ENCODE data around the gene IRS2.
"Not testable (repeated sequence)": the region's sequence is repeated elsewhere in the genome, so short reads cannot be mapped to it uniquely, and the experiment has no call there.

Gene IRS2

DNA sequence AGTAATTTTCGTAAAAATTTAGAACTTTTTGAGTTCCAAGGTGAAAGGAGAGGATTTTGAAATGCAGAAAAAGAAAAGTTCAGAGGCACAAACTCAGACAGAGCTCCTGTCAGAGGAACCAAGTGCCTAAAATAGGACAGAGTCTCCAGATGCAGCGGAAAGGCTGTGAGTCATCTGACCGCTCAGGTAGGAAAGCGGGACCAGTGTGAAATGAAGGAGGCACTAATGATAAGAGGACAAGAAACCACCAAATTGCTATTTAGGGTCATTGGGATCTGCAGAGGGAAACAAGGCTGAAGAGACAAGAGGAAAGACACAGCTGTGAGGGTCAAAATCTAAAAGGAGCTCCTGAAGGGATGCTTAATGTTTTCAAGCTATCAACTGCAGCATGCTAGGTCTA is 34.9 kb downstream of the IRS2 start:
- DNase-seq: no peak

DNA sequence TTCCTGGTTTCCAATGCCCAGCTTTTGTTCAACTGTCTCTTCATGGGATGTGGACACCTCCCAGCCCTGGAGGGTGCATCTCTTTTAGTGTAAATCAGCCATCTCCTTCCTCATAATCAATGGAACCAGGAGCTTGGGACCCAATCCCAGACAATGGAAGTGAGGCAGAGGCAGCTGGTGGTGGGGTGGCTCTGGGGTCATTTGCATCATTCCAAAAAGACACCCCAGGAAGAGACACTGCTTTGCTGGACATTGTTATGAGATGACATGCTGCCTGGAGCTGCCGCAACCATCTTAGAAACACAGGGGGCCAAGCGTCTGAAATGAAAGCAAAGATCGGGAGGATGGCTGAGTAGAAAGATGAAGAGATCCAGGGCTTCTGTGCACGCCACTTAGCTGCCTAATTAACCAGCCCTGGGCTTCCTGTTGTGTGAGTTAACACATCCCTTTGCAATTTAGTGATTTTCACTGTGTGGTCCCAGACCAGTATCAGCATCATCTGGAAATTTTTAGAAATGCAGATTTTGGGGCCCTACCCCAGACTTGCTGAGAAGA is 36.1 kb downstream of the IRS2 start:
- no peak for DNase-seq

DNA sequence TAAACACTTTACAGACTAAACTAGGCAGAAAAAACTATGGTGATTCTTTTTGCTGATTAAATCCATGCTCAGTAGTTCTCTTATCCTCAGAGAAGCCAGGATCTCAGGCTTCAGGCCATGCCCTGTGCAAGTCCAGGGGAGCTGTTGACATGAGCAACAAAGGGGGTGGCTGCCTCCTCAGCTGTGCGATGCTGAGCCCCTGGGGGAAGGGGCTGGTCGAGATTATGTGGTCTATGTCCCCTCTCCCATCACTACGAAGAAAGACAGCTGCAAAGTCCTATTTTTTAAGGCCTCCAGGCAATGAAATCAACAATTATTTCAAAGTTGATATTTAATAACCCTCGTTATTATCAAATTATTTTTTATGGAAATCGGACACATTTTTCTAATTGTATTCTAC is 37.0 kb downstream of the IRS2 start:
- DNase-seq: no peak

DNA sequence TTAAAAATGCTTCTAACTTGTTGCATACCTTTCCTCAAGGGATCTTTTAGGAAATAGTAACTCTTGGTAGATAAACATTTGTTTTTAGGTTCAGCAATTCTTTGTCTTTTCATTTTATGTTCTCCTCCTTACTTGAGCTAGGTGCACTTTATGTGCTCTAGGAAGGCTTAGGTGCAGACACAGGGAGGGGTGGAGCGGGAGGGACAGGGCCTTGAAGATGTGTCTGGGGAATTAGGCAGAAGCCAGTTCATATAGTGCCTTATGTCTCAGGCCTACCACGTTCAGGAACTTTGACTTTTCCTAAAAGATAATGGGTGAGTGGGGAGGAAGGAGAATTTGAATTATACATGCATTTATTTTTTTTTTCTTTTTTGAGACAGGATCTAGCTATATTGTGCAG is 37.7 kb downstream of the IRS2 start:
- DNase-seq: no peak

GRCh38 chr13:109747524-109747923 is 38.9 kb downstream of the IRS2 start:
- no peak for DNase-seq

- no peak for DNase-seq
Observed at GRCh38 chr13:109746364-109746763, 40.0 kb downstream of the IRS2 start.

GRCh38 chr13:109745702-109746101 is 40.7 kb downstream of the IRS2 start:
- DNase-seq: no peak

DNA sequence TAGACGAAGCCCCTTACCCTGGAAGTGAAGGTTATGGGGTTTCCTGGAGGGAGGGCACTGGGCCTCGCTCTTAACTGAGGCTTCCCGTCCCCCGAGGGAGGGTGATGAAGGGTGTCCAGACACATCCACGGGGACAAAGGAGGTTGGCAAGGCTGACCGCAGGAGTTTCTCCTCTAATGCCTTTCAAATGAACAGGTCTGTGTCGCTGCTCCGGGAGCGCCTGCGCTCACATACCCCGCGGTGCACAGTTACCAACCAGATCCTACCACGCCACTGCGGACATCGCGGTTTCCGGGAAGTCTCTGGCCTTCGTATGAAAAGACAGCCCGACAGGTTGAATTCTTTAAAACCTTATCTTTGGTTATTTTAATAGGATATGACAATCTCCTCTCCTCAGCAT is 41.3 kb downstream of the IRS2 start:
- no peak for DNase-seq

GRCh38 chr13:109744512-109745051 is 41.8 kb downstream of the IRS2 start:
- DNase-seq: no peak

GRCh38 chr13:109743706-109744453 is 42.5 kb downstream of the IRS2 start:
- peak; percentile 73 for DNase-seq

- DNase-seq: no peak
Observed at GRCh38 chr13:109741966-109742365, 44.4 kb downstream of the IRS2 start.

DNA sequence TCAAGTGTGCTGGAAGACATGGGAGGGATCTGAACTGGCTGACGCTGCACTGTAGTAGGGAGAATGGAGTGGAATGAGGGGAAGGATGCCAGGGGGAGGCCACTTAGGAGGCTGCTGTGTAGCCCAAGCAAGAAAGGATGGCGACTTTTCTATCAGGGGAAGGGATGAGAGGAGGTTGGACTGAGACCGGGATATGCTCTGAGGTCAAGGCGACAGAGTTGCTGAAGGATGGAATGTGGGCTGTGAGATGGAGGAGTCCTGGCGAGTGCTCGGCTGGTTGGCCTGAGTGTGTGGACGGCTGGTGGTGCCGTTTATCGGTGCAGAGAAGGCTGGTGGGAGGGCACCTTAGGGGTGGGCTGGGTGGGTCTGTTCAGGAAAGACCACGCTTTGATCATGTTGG is 45.7 kb downstream of the IRS2 start:
- DNase-seq: no peak

DNA sequence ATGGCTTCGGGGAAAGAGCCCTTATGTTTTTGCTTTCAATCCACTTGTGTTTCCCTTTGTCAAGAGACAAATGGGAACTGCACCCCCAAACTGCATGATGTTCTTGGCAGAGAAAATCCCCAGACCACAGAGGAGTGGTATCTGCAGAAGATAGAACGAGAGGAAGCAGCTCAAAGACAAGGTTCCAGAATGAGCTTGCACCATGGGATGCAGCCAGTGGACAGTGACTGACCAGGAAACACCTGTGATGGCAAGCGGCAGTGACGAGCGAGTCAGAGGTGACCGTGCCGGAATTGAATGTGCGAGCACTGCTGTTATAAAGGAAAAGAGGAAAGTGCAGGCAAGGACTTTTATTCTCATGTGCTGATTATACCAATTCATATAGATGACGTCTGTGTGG is 46.3 kb downstream of the IRS2 start:
- no peak for DNase-seq

DNA sequence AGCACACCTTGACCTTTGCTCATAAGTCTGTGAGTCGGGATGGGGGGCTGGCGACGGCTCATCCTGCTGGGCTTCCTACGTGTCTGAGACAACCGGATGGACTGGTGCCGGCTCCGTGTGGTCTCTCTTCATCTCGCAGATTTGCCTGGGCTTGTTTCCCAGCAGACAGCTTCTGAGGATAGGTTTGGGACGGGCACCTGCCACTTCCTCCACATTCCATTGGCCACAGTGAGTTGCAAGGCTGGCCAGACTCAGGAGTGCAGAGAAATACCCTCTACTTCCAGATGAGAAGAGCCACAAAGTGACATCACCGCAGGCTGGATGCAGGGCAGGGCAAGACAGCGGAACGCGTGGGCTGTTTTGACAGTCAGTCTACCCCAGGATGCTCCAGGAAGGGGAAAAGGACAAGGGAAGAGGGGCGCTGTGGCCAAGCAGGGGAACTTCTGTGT is 48.1 kb downstream of the IRS2 start:
- no peak for DNase-seq

GRCh38 chr13:109737606-109738005 is 48.8 kb downstream of the IRS2 start:
- no peak for DNase-seq

- DNase-seq: no peak
Observed at GRCh38 chr13:109737046-109737573, 49.3 kb downstream of the IRS2 start.

DNA sequence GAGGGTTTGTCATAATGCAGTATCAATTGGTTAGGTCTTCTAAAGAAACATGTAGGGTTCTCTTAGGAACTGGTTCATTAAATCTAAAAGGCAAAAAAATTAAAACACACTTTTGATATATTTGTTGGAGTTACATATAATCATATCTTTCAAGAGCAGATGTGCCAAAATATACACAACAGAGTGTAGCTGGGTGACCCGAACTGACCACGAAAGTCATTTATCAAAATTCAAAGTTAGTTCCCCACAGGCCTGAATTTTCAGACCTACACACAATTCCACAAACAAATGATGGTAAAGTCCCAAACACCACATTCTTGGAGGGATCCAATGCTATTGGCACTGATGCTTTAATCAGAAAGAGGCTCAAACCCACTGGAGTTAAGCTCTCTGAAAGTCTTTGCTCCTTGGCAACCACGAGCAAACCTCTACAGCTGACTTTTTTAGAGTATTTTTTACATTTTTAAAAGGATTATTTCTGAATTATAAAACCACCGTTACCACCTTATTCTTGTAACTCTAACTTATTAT is 50.9 kb downstream of the IRS2 start:
- DNase-seq: no peak

DNA sequence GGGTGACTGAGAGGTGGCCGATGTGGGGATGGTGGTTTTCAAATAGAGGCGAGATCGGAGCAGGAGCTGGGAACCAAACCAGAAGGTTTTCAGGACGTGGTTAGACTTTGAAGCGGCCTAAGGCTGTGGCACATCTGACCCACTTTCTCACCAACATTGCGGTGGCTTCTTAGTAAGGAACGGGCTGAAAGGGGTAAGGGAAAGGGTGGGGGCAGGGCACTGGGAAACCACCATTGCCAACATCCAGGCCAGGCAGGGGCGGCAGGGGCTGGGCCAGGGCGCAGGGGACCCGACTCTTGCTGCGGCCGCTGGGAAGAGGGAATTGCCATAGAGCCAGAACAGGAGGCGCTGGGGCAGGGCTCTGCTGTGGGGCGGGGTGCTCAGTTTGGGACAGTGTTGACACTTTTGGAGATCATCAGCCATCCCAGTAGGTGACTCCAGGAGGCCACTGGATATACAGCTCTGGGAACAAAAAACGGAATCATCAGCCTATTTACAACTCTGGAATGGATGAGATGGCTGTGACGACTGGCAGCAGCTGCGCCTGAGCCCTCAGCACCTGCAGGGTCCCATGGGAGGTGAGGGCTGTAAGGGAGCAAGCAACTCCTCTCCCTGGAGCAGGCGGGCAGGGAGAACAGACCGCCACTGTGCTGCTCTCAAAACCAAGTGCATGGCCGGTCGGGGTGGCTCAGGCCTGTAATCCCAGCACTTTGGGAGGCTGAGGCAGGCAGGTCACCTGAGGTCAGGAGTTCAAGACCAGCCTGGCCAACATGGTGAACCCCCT is 52.2 kb downstream of the IRS2 start:
- no peak for DNase-seq

DNA sequence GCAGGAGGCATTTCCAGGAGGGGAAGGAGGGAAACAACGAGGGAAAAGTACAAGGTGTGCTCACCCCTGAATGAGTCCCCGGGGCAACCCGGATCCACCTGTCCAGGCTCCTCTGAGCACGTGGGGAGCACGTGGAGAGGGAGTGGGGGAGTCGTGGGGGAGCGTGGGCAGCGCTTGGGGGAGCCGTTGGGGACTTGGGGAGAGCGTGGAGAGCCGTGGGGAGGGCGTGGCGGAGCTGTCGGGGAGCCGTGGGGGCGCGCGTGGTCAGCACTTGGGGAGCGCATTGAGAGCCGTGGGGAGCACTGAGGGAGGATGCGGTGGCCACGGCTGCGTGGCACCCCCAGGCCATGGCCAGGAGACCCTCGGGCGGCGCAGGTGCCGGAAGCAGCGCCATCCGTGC is 52.8 kb downstream of the IRS2 start:
- no peak for DNase-seq

DNA sequence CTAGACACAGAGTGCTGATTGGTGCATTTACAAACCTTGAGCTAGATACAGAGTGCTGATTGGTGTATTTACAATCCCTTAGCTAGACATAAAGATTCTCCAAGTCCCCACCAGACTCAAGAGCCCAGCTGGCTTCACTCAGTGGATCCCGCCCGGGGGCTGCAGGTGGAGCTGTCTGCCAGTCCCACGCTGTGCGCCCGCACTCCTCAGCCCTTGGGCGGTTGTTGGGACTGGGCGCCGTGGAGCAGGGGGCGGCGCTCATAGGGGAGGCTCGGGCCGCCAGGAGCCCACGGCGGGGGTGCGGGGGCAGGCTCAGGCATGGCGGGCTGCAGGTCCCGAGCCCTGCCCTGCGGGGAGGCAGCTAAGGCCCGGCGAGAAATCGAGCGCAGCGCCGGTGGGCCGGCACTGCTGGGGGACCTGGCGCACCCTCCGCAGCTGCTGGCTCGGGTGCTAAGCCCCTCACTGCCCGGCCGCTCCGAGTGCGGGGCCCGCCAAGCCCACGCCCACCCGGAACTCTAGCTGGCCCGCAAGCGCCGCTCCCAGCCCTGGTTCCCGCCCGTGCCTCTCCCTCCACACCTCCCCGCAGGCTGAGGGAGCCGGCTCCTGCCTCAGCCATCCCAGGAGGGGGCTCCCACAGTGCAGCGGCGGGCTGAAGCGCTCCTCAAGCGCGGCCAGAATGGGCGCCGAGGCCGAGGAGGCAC is 53.8 kb downstream of the IRS2 start:
- not testable (repeated sequence) for DNase-seq

DNA sequence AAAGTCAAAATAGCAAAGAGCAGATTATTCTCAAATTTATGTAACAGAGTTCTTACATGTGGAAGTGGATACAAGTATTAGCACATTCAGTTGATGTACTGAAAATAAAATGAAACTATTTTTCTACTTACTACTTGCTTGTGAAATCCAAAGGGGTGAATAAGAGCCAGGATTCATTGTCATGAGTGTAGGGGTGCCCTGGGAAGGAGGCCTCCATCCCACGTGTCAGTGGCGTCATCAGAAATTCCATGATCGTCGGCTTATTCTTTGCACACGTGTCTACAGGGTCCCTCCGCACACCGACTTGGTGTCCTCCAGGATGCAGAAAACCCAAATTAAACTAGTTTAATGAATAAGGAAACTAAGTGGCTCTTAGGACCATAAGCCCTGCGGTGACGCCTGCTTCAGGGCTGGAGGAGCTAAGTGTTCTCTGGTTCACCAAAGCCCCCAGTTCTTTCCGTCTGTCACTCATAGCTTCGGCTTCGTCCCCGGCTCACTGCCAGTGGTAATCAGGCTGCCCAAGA is 55.5 kb downstream of the IRS2 start:
- no peak for DNase-seq

Measured in fibroblast of skin of abdomen (primary cell).